Measurements from ENCODE around the gene TMEM132D.

DNA sequence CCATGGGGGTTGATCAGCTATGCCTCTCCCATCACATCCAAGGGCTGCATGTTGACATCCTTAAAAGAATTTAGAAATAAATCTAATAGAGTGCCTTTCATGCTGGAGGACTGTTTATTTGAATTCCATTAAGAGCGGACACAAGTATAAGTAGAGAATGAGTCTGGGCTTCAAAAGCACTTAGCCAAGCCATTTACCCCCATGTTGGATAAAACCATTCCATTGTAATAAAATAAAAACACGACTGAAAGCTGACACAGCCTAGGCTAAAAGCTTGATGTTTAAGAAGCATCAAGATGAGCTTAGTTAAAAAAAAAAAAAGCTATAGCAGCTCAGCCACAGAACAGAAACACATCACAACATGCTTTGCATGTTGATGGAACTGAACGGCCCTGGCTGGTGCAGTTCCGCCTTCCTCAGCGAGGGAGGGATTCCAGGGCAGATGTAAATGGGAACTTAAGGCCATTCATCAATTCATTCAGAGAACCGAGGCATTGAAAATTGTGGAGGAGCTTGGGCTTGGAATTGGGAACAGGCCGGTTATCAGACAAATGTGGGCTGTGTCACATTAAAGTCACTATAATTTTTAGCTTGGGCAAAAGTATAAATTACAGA, 41.2 kb downstream of the TMEM132D start:
- TF ChIP-seq EZH2 (IDR thresholded peaks at IDR 0.05; ENCODE audit: insufficient read depth, poor library complexity, severe bottlenecking): no peak
- no peak for TF ChIP-seq EZH2phosphoT487 (IDR thresholded peaks at IDR 0.05; ENCODE audit: insufficient read depth, low read depth)

All from GM23248 (cell line).